GM12891 (cell line): ENCODE results near the gene RTEL1.

ENCODE experiments used
- DNase-seq: peaks from one replicate; pipeline ENCODE4 v3.0.0; 2011; ENCODE audit warnings: low spot score; ENCODE audit not compliant: insufficient read length
- FAIRE-seq: peaks from 2 replicates; lab custom pipeline; 2011; peaks lifted over from hg19 to GRCh38; lab: Jason Lieb, UNC
- PAX5 ChIP-seq: IDR thresholded peaks from 2 replicates; pipeline ENCODE4 v1.6.1; 2011; ENCODE audit warnings: low read length, moderate library complexity, mild to moderate bottlenecking; ENCODE audit not compliant: insufficient read depth, severe bottlenecking
- POLR2A ChIP-seq: IDR thresholded peaks from 2 replicates; pipeline ENCODE4 v1.6.1; 2011; ENCODE audit warnings: low read depth, low read length, control low read depth
- POLR2AphosphoS5 ChIP-seq: IDR thresholded peaks from 2 replicates; pipeline ENCODE4 v1.6.1; 2011; ENCODE audit warnings: low read depth, low read length, control low read depth
- POU2F2 ChIP-seq: IDR thresholded peaks from 2 replicates; pipeline ENCODE4 v1.6.1; 2011; ENCODE audit warnings: low read depth, mild to moderate bottlenecking, control low read depth, low read length, moderate library complexity
- SPI1 ChIP-seq: IDR thresholded peaks from 2 replicates; pipeline ENCODE4 v1.6.1; 2011; ENCODE audit warnings: low read depth, low read length, control low read depth
- TAF1 ChIP-seq: IDR thresholded peaks from 2 replicates; pipeline ENCODE4 v1.6.1; 2011; ENCODE audit warnings: low read depth, low read length, control low read depth

Gene RTEL1

GRCh38 chr20:63693083-63693732 is 35.1 kb downstream of the RTEL1 start:
- DNase-seq: no peak
- TF ChIP-seq POLR2A (no peak), POLR2AphosphoS5 (no peak), POU2F2 (no peak), PAX5 (no peak), SPI1 (no peak), TAF1 (no peak)
- no peak for FAIRE-seq

GRCh38 chr20:63693733-63694583 is 35.8 kb downstream of the RTEL1 start:
- FAIRE-seq: no peak
- TF ChIP-seq POLR2AphosphoS5: no peak
- TF ChIP-seq POU2F2: no peak
- no peak for TF ChIP-seq PAX5
- no peak for TF ChIP-seq SPI1
- TF ChIP-seq TAF1: no peak
- no peak for TF ChIP-seq POLR2A
- DNase-seq: no peak

GRCh38 chr20:63694584-63695423 is 36.7 kb downstream of the RTEL1 start:
- DNase-seq: peak; percentile 18
- TF ChIP-seq POLR2AphosphoS5 (no peak), POLR2A (no peak), PAX5 (no peak), TAF1 (no peak), SPI1 (no peak), POU2F2 (no peak)
- FAIRE-seq: no peak

- no peak for FAIRE-seq
- peak; percentile 29 for DNase-seq
- TF ChIP-seq POLR2AphosphoS5 (no peak), POLR2A (no peak), SPI1 (no peak), TAF1 (no peak), PAX5 (no peak), POU2F2 (no peak)
These were observed 37.6 kb downstream of the RTEL1 start for GRCh38 chr20:63695424-63696305.

GRCh38 chr20:63696306-63696627 is 38.2 kb downstream of the RTEL1 start:
- FAIRE-seq: no peak
- no peak for TF ChIP-seq TAF1
- no peak for TF ChIP-seq POU2F2
- DNase-seq: peak; percentile 54

GRCh38 chr20:63696628-63697356 is 38.7 kb downstream of the RTEL1 start, which contains the start of gene TNFRSF6B:
Gene TNFRSF6B, plus strand, starts transcription at chr20:63696652. Its CDS starts 116 bp downstream, at chr20:63696768.
- FAIRE-seq (peak; percentile 64), DNase-seq (peak; percentile 43)
- TF ChIP-seq POLR2A: no peak
- TF ChIP-seq TAF1: no peak
- TF ChIP-seq POLR2AphosphoS5: peak; percentile 55; the same call in 1 of the 2 replicates
- TF ChIP-seq SPI1: no peak
- TF ChIP-seq POU2F2: no peak

- DNase-seq: peak; percentile 39
- no peak for FAIRE-seq
- TF ChIP-seq SPI1: no peak
These were observed 39.3 kb downstream of the RTEL1 start for GRCh38 chr20:63697357-63697867.

GRCh38 chr20:63697868-63698545 is 39.9 kb downstream of the RTEL1 start:
- FAIRE-seq: no peak
- DNase-seq: peak; percentile 22
- TF ChIP-seq TAF1 (no peak), PAX5 (no peak), POU2F2 (no peak), POLR2AphosphoS5 (no peak), SPI1 (no peak), POLR2A (no peak)
